Natural killer cell (primary cell): ENCODE data around the gene PLCD3. TPM values are rescaled to one million over a fixed set of nuclear protein-coding genes. Genes with fewer than 3 reads are reported as not detected.

ENCODE experiments used
- ATAC-seq, 3 donors: fragments of 150-1000 bp in 2 of 3; fragments of 200-7000 bp in 1 of 3; cut with Tn5 transposase; 1 replicate in 1 of 3; 2 replicates in 2 of 3; pipeline ENCODE4 v1.10.0; 2021; ENCODE audit warnings: mild to moderate bottlenecking in 2 of 3, moderate library complexity in 2 of 3
- DNase-seq, 2 donors: peaks; one replicate each; pipeline versions ENCODE4 v3.0.0 to v3.0.0-alpha.2; 2013 to 2021; ENCODE audit warnings: mixed read lengths in 1 of 2
- H3K27ac ChIP-seq: one replicate; pipeline ENCODE4 v1.5.1; 2013; ENCODE audit warnings: mild to moderate bottlenecking, low read length
- H3K27me3 ChIP-seq: one replicate; pipeline ENCODE4 v1.6.1; 2013; ENCODE audit warnings: low read length; ENCODE audit not compliant: control insufficient read depth, insufficient read depth
- H3K36me3 ChIP-seq: one replicate; pipeline ENCODE4 v1.6.1; 2013; ENCODE audit warnings: low read length; ENCODE audit not compliant: control insufficient read depth, insufficient read depth
- H3K4me1 ChIP-seq: one replicate; pipeline ENCODE4 v1.6.1; 2013; ENCODE audit warnings: low read length; ENCODE audit not compliant: control insufficient read depth, insufficient read depth
- H3K4me3 ChIP-seq: one replicate; pipeline ENCODE4 v1.5.1; 2013; ENCODE audit warnings: low read length
- H3K9me3 ChIP-seq: one replicate; pipeline ENCODE4 v1.6.1; 2013; ENCODE audit warnings: low read length; ENCODE audit not compliant: control insufficient read depth, insufficient read depth
- H3K27ac Mint-ChIP-seq, 2 donors: one replicate each; pipeline ENCODE4 v1.8.0; 2022; ENCODE audit warnings: mild to moderate bottlenecking in 2 of 2, mixed read lengths in 2 of 2, moderate library complexity in 1 of 2
- H3K27me3 Mint-ChIP-seq, 2 donors: one replicate each; pipeline ENCODE4 v1.8.0; 2022; ENCODE audit warnings: low read depth in 2 of 2, mixed read lengths in 2 of 2
- H3K36me3 Mint-ChIP-seq: one replicate; pipeline ENCODE4 v1.8.0; 2022; ENCODE audit warnings: mixed read lengths
- H3K4me1 Mint-ChIP-seq, 2 donors: one replicate each; pipeline ENCODE4 v1.8.0; 2022; ENCODE audit warnings: mixed read lengths in 2 of 2
- H3K4me3 Mint-ChIP-seq: one replicate; pipeline ENCODE4 v1.8.0; 2022; ENCODE audit warnings: mild to moderate bottlenecking, moderate library complexity, mixed read lengths
- H3K9me3 Mint-ChIP-seq, 2 donors: one replicate each; pipeline ENCODE4 v1.8.0; 2022; ENCODE audit warnings: mixed read lengths in 2 of 2
- WGBS: methylation state at CpG from one replicate; pipeline ENCODE4 v1.1.7; 2013; ENCODE audit warnings: missing lambda C conversion rate; ENCODE audit not compliant: insufficient coverage; 5-methylcytosine and 5-hydroxymethylcytosine counted together
- intact Hi-C: fragments of 100-400 bp; cut with micrococcal nuclease; formaldehyde crosslinking; loops from one replicate; pipeline ENCODE4 v1.14.2; 2022
- total RNA-seq, 4 donors: library from RNA; stranded (reverse); fragments of 120-200 nt in 1 of 4; gene quantifications; one replicate each; pipeline versions ENCODE4 v1.2.3 to v1.2.4, GENCODE V29; 2013 to 2022
- TF ChIP-seq, protein P1 (sequence below): fragments of 200-600 bp; IDR thresholded peaks from one replicate; pipeline ENCODE4 v1.8.0; 2022; ENCODE audit warnings: antibody characterized with exemption

The PLCD3 gene
- total RNA-seq, 3 donors from 2014 or later (not counting 1 experiment from before 2014, with no cell fraction given), result 2.5 to 2.9 (median 2.5) TPM

GRCh38 chr17:45104907-45105624 is 27.2 kb downstream of the PLCD3 start:
- no peaks in the 10 kb centered on the region for H3K9me3 ChIP-seq
- H3K4me3 ChIP-seq, result no peak overlapping the region
- Mint-ChIP-seq H3K36me3 (no peaks in the 10 kb centered on the region), H3K27ac (no peak overlapping the region), H3K9me3 (no peaks in the 10 kb centered on the region), H3K4me1 (peaks cover 0 to 6% of the 10 kb centered on the region in 2 donors), H3K27me3 (no peaks in the 10 kb centered on the region), H3K4me3 (no peak overlapping the region)
- H3K27ac ChIP-seq, result no peak overlapping the region
- TF ChIP-seq, protein P1, sequence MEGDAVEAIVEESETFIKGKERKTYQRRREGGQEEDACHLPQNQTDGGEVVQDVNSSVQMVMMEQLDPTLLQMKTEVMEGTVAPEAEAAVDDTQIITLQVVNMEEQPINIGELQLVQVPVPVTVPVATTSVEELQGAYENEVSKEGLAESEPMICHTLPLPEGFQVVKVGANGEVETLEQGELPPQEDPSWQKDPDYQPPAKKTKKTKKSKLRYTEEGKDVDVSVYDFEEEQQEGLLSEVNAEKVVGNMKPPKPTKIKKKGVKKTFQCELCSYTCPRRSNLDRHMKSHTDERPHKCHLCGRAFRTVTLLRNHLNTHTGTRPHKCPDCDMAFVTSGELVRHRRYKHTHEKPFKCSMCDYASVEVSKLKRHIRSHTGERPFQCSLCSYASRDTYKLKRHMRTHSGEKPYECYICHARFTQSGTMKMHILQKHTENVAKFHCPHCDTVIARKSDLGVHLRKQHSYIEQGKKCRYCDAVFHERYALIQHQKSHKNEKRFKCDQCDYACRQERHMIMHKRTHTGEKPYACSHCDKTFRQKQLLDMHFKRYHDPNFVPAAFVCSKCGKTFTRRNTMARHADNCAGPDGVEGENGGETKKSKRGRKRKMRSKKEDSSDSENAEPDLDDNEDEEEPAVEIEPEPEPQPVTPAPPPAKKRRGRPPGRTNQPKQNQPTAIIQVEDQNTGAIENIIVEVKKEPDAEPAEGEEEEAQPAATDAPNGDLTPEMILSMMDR, result no peak
- no peaks in the 10 kb centered on the region for H3K27me3 ChIP-seq
- H3K4me1 ChIP-seq, result no peaks in the 10 kb centered on the region
- peaks cover 62% of the 10 kb centered on the region for H3K36me3 ChIP-seq
- intact Hi-C loops, result no loop called here
- DNase-seq (no peak), ATAC-seq (no peak)
- 95% methylated on average over 17 of the region's 17 CpGs for WGBS

DNA sequence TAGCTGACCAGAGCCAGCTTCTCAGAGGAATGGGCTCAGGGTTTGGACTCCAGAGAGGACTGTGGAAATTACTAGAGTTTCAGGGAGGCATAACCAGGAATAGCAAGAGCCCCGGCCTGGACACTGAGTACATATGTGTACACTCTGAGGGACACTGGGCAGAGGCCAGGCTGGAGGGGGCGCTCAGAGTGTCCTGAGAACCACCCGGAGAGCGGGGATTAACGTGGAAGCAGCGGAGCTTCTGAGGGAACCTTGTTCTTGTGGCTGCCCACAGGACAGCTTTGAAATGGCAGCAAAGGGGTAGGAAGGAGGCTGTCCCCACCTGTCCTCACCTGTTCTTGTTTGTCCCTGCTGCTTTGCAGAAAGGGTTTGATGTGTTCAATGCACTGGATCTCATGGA is 27.8 kb downstream of the PLCD3 start:
- Mint-ChIP-seq H3K9me3 (no peaks in the 10 kb centered on the region), H3K27ac (no peak overlapping the region), H3K27me3 (no peaks in the 10 kb centered on the region), H3K4me1 (peaks cover 0 to 6% of the 10 kb centered on the region in 2 donors), H3K4me3 (no peak overlapping the region), H3K36me3 (no peaks in the 10 kb centered on the region)
- Histone ChIP-seq H3K27ac (no peak overlapping the region), H3K4me3 (no peak overlapping the region), H3K9me3 (no peaks in the 10 kb centered on the region), H3K4me1 (no peaks in the 10 kb centered on the region), H3K27me3 (no peaks in the 10 kb centered on the region), H3K36me3 (peaks cover 67% of the 10 kb centered on the region)
- no peak for DNase-seq
- intact Hi-C loops, result no loop called here
- 96% methylated on average over 6 of the region's 6 CpGs for WGBS
- no peak for ATAC-seq
- TF ChIP-seq, protein P1, result no peak

DNA sequence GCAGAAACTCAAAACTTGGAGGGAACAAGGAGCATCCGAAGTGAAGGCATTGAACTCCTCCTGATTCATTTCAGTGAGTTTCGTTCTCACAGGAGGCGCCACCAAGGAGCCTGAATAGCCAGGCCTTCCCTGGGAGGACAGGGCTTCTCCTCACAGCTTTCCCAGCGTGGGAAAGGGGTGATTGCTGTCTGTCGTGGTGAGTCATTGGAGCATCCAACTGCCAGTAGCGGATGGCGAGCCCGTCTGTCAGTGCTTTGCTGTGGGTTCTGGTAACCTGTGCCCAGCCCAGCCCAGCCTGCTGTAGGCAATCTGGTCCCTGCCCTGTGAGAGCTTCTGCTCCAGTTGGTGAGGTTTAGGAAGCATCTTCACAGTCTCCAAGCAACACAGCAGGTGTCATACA is 28.3 kb downstream of the PLCD3 start:
- no peaks in the 10 kb centered on the region for H3K9me3 Mint-ChIP-seq
- Histone ChIP-seq H3K9me3 (no peaks in the 10 kb centered on the region), H3K4me1 (no peaks in the 10 kb centered on the region), H3K27ac (no peak overlapping the region), H3K4me3 (no peak overlapping the region), H3K36me3 (peaks cover 71% of the 10 kb centered on the region), H3K27me3 (no peaks in the 10 kb centered on the region)
- no peaks in the 10 kb centered on the region for H3K36me3 Mint-ChIP-seq
- intact Hi-C loops, result no loop called here
- H3K4me3 Mint-ChIP-seq, result no peak overlapping the region
- DNase-seq (no peak), ATAC-seq (no peak)
- H3K4me1 Mint-ChIP-seq, result peaks cover 2 to 6% of the 10 kb centered on the region in 2 donors
- TF ChIP-seq, protein P1, result no peak
- 97% methylated on average over 8 of the region's 8 CpGs for WGBS
- H3K27me3 Mint-ChIP-seq, result no peaks in the 10 kb centered on the region
- H3K27ac Mint-ChIP-seq, result no peak overlapping the region
